ENCODE results near the gene TWIST2.

Gene TWIST2

GRCh38 chr2:238946318-238947242 is 98.7 kb downstream of the TWIST2 start:
- DNase-seq (ENCODE audit: low read depth) = no peak
- no peak overlapping the region for H3K4me3 ChIP-seq (ENCODE audit: low read depth, low read length)
- no peak for TF ChIP-seq CTCF (IDR thresholded peaks at IDR 0.05; ENCODE audit: insufficient read depth, low read depth, low read length, missing control alignments)

- TF ChIP-seq CTCF (IDR thresholded peaks at IDR 0.05; ENCODE audit: insufficient read depth, low read depth, low read length, missing control alignments) = no peak
These were observed 99.4 kb downstream of the TWIST2 start for GRCh38 chr2:238947243-238947760.

GRCh38 chr2:238947920-238948710 is 100.2 kb downstream of the TWIST2 start:
- no peak overlapping the region for H3K4me3 ChIP-seq (ENCODE audit: low read depth, low read length)
- peak; percentile 24 for DNase-seq (ENCODE audit: low read depth)
- no peak for TF ChIP-seq CTCF (IDR thresholded peaks at IDR 0.05; ENCODE audit: insufficient read depth, low read depth, low read length, missing control alignments)

More at GRCh38 chr2:238947243-238947760, 99.4 kb downstream of the TWIST2 start:
- H3K4me3 ChIP-seq (ENCODE audit: low read depth, low read length) = no peak overlapping the region
- no peak for DNase-seq (ENCODE audit: low read depth)

GRCh38 chr2:238948765-238949641 is 101.1 kb downstream of the TWIST2 start:
- H3K4me3 ChIP-seq (ENCODE audit: low read depth, low read length) = no peak overlapping the region
- DNase-seq (ENCODE audit: low read depth) = no peak
- no peak for TF ChIP-seq CTCF (IDR thresholded peaks at IDR 0.05; ENCODE audit: insufficient read depth, low read depth, low read length, missing control alignments)

- no peak for DNase-seq (ENCODE audit: low read depth)
- no peak for TF ChIP-seq CTCF (IDR thresholded peaks at IDR 0.05; ENCODE audit: insufficient read depth, low read depth, low read length, missing control alignments)
- H3K4me3 ChIP-seq (ENCODE audit: low read depth, low read length) = no peak overlapping the region
These were observed 101.9 kb downstream of the TWIST2 start for GRCh38 chr2:238949710-238950345.

- TF ChIP-seq CTCF (IDR thresholded peaks at IDR 0.05; ENCODE audit: insufficient read depth, low read depth, low read length, missing control alignments) = no peak
These were observed 102.7 kb downstream of the TWIST2 start for GRCh38 chr2:238950551-238950950.

More at GRCh38 chr2:238950551-238950950, 102.7 kb downstream of the TWIST2 start:
- H3K4me3 ChIP-seq (ENCODE audit: low read depth, low read length) = no peak overlapping the region
- DNase-seq (ENCODE audit: low read depth) = no peak

Data from GM12865 (cell line).